A549 (cell line): Measurements from ENCODE around the gene ZNF827. TPM values are rescaled to one million over a fixed set of nuclear protein-coding genes. Genes with fewer than 3 reads are reported as not detected.

Experiments used
- ATAC-seq, 2 experiments: fragments of 200-7000 bp in 1 of 2; fragments of >200 bp in 1 of 2; cut with Nextera tagmentation in 1 of 2; cut with Tn5 transposase in 1 of 2; 3 replicates each; pipeline versions ENCODE4 v1.8.0 to v1.9.1; 2018 to 2020; ENCODE audit warnings: mild to moderate bottlenecking in 1 of 2, moderate library complexity in 1 of 2
- CTCF ChIA-PET: fragments of 300-600 bp; sonication (Branson Sonifier 250); formaldehyde crosslinking; extraction: SDS; loops from one replicate; lab custom pipeline; 2021; ENCODE audit warnings: antibody characterized with exemption, inconsistent platforms; lab: Yijun Ruan, JAX
- POLR2A ChIA-PET: fragments of 350-600 bp; formaldehyde crosslinking; extraction: SDS; loops from one replicate; lab custom pipeline; 2021; ENCODE audit warnings: antibody characterized with exemption, inconsistent platforms; lab: Yijun Ruan, JAX
- DNase-seq, 2 experiments: peaks; one replicate each; pipeline versions ENCODE4 v3.0.0 to v3.0.0-alpha.2; 2011 to 2016; ENCODE audit warnings: low read depth in 1 of 2, low spot score in 1 of 2
- FAIRE-seq: peaks from 2 replicates; lab custom pipeline; 2011; peaks lifted over from hg19 to GRCh38; lab: Jason Lieb, UNC
- H3K27ac ChIP-seq, 2 experiments: fragments of >200 bp; sonication (Bioruptor Twin); formaldehyde crosslinking; 3 replicates each; pipeline ENCODE4 v1.5.1; 2016 to 2017
- H3K4me1 ChIP-seq: fragments of >200 bp; sonication (Bioruptor Twin); formaldehyde crosslinking; 3 replicates; pipeline ENCODE4 v1.6.1; 2016
- H3K4me2 ChIP-seq: fragments of >200 bp; sonication (Bioruptor Twin); formaldehyde crosslinking; 3 replicates; pipeline ENCODE4 v1.6.1; 2016
- H3K4me3 ChIP-seq: fragments of >200 bp; sonication (Bioruptor Twin); formaldehyde crosslinking; 3 replicates; pipeline ENCODE4 v1.5.1; 2016
- H3K9me3 ChIP-seq: fragments of >200 bp; sonication (Bioruptor Twin); formaldehyde crosslinking; 3 replicates; pipeline ENCODE4 v1.6.1; 2016
- BCL3 ChIP-seq: fragments of >200 bp; sonication (Bioruptor Twin); formaldehyde crosslinking; IDR thresholded peaks from 3 replicates; pipeline ENCODE4 v1.6.1; 2016
- CBX8 ChIP-seq: fragments of 200-600 bp; sonication (generic); IDR thresholded peaks from 2 replicates; pipeline ENCODE4 v1.6.1; 2016
- CHD2 ChIP-seq: fragments of 150-350 bp; IDR thresholded peaks from 2 replicates; pipeline ENCODE4 v1.6.1; 2014; ENCODE audit warnings: low read length; ENCODE audit not compliant: partially characterized antibody
- CHD4 ChIP-seq: fragments of 200-600 bp; sonication (generic); IDR thresholded peaks from 2 replicates; pipeline ENCODE4 v1.6.1; 2016; ENCODE audit warnings: antibody characterized with exemption, mild to moderate bottlenecking, borderline replicate concordance
- EHMT2 ChIP-seq: fragments of 200-600 bp; sonication (generic); IDR thresholded peaks from 2 replicates; pipeline ENCODE4 v1.6.1; 2016; ENCODE audit warnings: antibody characterized with exemption, low read depth, mild to moderate bottlenecking, moderate library complexity
- ESRRA ChIP-seq: fragments of 150-350 bp; IDR thresholded peaks from 2 replicates; pipeline ENCODE4 v1.6.1; 2014; ENCODE audit warnings: mild to moderate bottlenecking, low read length, borderline replicate concordance
- FOXS1 ChIP-seq: fragments of 250-450 bp; sonication (Bioruptor Pico); IDR thresholded peaks from 2 replicates; pipeline ENCODE4 v1.5.0; 2020; ENCODE audit warnings: mild to moderate bottlenecking, moderate library complexity
- HDAC2 ChIP-seq: fragments of 200-600 bp; sonication (generic); IDR thresholded peaks from 2 replicates; pipeline ENCODE4 v1.6.1; 2016
- HEYL ChIP-seq: fragments of 250-450 bp; sonication (Bioruptor Pico); IDR thresholded peaks from 2 replicates; pipeline ENCODE4 v1.8.0; 2021; ENCODE audit warnings: mild to moderate bottlenecking, moderate library complexity
- HOXB5 ChIP-seq: fragments of 250-450 bp; sonication (Bioruptor Pico); IDR thresholded peaks from 2 replicates; pipeline ENCODE4 v1.5.0; 2020; ENCODE audit warnings: mild to moderate bottlenecking, moderate library complexity
- KDM1A ChIP-seq: fragments of 200-600 bp; sonication (generic); IDR thresholded peaks from 2 replicates; pipeline ENCODE4 v1.6.1; 2016; ENCODE audit warnings: low read depth, mild to moderate bottlenecking
- MAZ ChIP-seq: fragments of 150-350 bp; IDR thresholded peaks from 2 replicates; pipeline ENCODE4 v1.6.1; 2014; ENCODE audit warnings: antibody characterized with exemption, low read depth, low read length, borderline replicate concordance
- NPAS2 ChIP-seq: fragments of 250-450 bp; sonication (Bioruptor Pico); IDR thresholded peaks from 2 replicates; pipeline ENCODE4 v1.8.0; 2022; ENCODE audit warnings: mild to moderate bottlenecking, moderate library complexity, borderline replicate concordance
- POLR2AphosphoS2 ChIP-seq: conservative IDR thresholded peaks from 2 replicates; pipeline ENCODE4 v1.6.1; 2012; ENCODE audit warnings: low read length, improper control_type of control experiment, inconsistent platforms
- RARB ChIP-seq: fragments of 250-450 bp; sonication (Bioruptor Pico); IDR thresholded peaks from 2 replicates; pipeline ENCODE4 v1.8.0; 2021; ENCODE audit warnings: mild to moderate bottlenecking, moderate library complexity
- RCOR1 ChIP-seq: fragments of 150-350 bp; IDR thresholded peaks from 2 replicates; pipeline ENCODE4 v1.6.1; 2014; ENCODE audit warnings: antibody characterized with exemption, low read length, low read depth
- SREBF2 ChIP-seq: fragments of 450-650 bp; IDR thresholded peaks from 2 replicates; pipeline ENCODE4 v1.6.1; 2014; ENCODE audit warnings: mild to moderate bottlenecking, moderate library complexity
- TP53 ChIP-seq: fragments of 250-450 bp; sonication (Bioruptor Pico); IDR thresholded peaks from 2 replicates; pipeline ENCODE4 v1.5.0; 2021; ENCODE audit warnings: mild to moderate bottlenecking, moderate library complexity
- ZNF302 ChIP-seq: fragments of 250-450 bp; sonication (Bioruptor Pico); IDR thresholded peaks from 2 replicates; pipeline ENCODE4 v1.9.0; 2021; ENCODE audit warnings: inconsistent platforms, mild to moderate bottlenecking, moderate library complexity
- ZSCAN20 ChIP-seq: fragments of 250-450 bp; sonication (Bioruptor Pico); IDR thresholded peaks from 2 replicates; pipeline ENCODE4 v1.8.0; 2022; ENCODE audit warnings: mild to moderate bottlenecking, moderate library complexity
- WGBS: methylation state at CpG from one replicate; pipeline ENCODE4 v1.1.6; 2017; ENCODE audit errors: missing lambda C conversion rate; 5-methylcytosine and 5-hydroxymethylcytosine counted together
- polyA plus RNA-seq, 4 experiments: library from polyadenylated mRNA; depleted of rRNA in 3 of 4; stranded (reverse); fragments of >200 nt; fragmentation: RNase III in 1 of 4; extraction: RNeasy Plus Mini Kit Qiagen cat#74134 plus additional on column Dnase treatment in 1 of 4; gene quantifications; 2 replicates in 3 of 4; 3 replicates in 1 of 4; pipeline ENCODE4 v1.2.3, GENCODE V29; 2011 to 2017
- TF ChIP-seq, protein P1 (sequence below): IDR thresholded peaks from 2 replicates; pipeline ENCODE4 v1.6.1; 2012
- TF ChIP-seq, protein P2 (sequence below): fragments of 150-350 bp; IDR thresholded peaks from 2 replicates; pipeline ENCODE4 v1.6.1; 2014; ENCODE audit warnings: low read depth, mild to moderate bottlenecking, low read length
- TF ChIP-seq, protein P3 (sequence below): IDR thresholded peaks from 2 replicates; pipeline ENCODE4 v1.6.1; 2012
- TF ChIP-seq, protein P4 (sequence below): IDR thresholded peaks from 2 replicates; pipeline ENCODE4 v1.6.1; 2012; ENCODE audit warnings: low read depth, borderline replicate concordance

Gene ZNF827
- polyA plus RNA-seq, 2 of the 4 experiments (the other 2 are of a cell fraction), result 3.8 to 4.2 TPM

GRCh38 chr4:145929415-145930178 is 9.0 kb downstream of the ZNF827 start:
- Histone ChIP-seq H3K9me3 (no peaks in the 10 kb centered on the region), H3K27ac (no peak overlapping the region)
- no peak for TF ChIP-seq HEYL
- no peak for TF ChIP-seq SREBF2
- no peak for TF ChIP-seq TP53 (CRISPR knock-in tag)
- no peak for TF ChIP-seq EHMT2
- TF ChIP-seq CHD4, result no peak
- TF ChIP-seq CBX8, result no peak
- no peak for TF ChIP-seq FOXS1 (CRISPR knock-in tag)
- no peak for TF ChIP-seq HOXB5
- TF ChIP-seq ESRRA, result no peak
- TF ChIP-seq RCOR1, result no peak
- TF ChIP-seq NPAS2 (CRISPR knock-in tag), result no peak
- TF ChIP-seq POLR2AphosphoS2, result no peak
- TF ChIP-seq, protein P1, sequence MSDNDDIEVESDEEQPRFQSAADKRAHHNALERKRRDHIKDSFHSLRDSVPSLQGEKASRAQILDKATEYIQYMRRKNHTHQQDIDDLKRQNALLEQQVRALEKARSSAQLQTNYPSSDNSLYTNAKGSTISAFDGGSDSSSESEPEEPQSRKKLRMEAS, result no peak
- no peak for TF ChIP-seq KDM1A
- no peak for TF ChIP-seq RARB (CRISPR knock-in tag)
- TF ChIP-seq, protein P2, sequence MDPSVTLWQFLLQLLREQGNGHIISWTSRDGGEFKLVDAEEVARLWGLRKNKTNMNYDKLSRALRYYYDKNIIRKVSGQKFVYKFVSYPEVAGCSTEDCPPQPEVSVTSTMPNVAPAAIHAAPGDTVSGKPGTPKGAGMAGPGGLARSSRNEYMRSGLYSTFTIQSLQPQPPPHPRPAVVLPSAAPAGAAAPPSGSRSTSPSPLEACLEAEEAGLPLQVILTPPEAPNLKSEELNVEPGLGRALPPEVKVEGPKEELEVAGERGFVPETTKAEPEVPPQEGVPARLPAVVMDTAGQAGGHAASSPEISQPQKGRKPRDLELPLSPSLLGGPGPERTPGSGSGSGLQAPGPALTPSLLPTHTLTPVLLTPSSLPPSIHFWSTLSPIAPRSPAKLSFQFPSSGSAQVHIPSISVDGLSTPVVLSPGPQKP, result no peak
- TF ChIP-seq, protein P3, sequence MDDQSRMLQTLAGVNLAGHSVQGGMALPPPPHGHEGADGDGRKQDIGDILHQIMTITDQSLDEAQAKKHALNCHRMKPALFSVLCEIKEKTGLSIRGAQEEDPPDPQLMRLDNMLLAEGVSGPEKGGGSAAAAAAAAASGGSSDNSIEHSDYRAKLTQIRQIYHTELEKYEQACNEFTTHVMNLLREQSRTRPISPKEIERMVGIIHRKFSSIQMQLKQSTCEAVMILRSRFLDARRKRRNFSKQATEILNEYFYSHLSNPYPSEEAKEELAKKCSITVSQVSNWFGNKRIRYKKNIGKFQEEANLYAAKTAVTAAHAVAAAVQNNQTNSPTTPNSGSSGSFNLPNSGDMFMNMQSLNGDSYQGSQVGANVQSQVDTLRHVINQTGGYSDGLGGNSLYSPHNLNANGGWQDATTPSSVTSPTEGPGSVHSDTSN, result no peak
- TF ChIP-seq MAZ, result no peak
- no peak for TF ChIP-seq ZNF302
- TF ChIP-seq, protein P4, sequence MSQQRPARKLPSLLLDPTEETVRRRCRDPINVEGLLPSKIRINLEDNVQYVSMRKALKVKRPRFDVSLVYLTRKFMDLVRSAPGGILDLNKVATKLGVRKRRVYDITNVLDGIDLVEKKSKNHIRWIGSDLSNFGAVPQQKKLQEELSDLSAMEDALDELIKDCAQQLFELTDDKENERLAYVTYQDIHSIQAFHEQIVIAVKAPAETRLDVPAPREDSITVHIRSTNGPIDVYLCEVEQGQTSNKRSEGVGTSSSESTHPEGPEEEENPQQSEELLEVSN, result no peak
- TF ChIP-seq, all 56 proteins: peak for 0
- Histone ChIP-seq H3K4me2 (no peak overlapping the region), H3K4me1 (peaks cover 4% of the 10 kb centered on the region; the same call in 2 of the 3 replicates), H3K4me3 (no peak overlapping the region)
- CTCF ChIA-PET, result no interaction called here
- POLR2A ChIA-PET, result no interaction called here
- DNase-seq, result no peak
- no peak for ATAC-seq
- no peak for FAIRE-seq
- 67% methylated on average over 2 of the region's 2 CpGs for WGBS

GRCh38 chr4:145928748-145929147 is 9.9 kb downstream of the ZNF827 start:
- CTCF ChIA-PET, result no interaction called here
- Histone ChIP-seq H3K27ac (no peak overlapping the region), H3K9me3 (no peaks in the 10 kb centered on the region), H3K4me2 (no peak overlapping the region), H3K4me3 (no peak overlapping the region), H3K4me1 (peaks cover 1% of the 10 kb centered on the region; the same call in 1 of the 3 replicates)
- no peak for TF ChIP-seq MAZ
- TF ChIP-seq CHD2, result no peak
- no peak for TF ChIP-seq BCL3
- TF ChIP-seq, protein P1, result no peak
- TF ChIP-seq HDAC2, result no peak
- TF ChIP-seq ZSCAN20 (CRISPR knock-in tag), result no peak
- TF ChIP-seq HOXB5, result no peak
- TF ChIP-seq TP53 (CRISPR knock-in tag), result no peak
- TF ChIP-seq RARB (CRISPR knock-in tag), result no peak
- 88% methylated on average over 8 of the region's 8 CpGs for WGBS
- FAIRE-seq, result no peak
- ATAC-seq, result no peak
- POLR2A ChIA-PET, result no interaction called here
- no peak for DNase-seq
